NCI-H446 (cell line): Measurements from ENCODE around the gene ZSCAN5A.
"Not testable (repeated sequence)": the region's sequence is repeated elsewhere in the genome, so short reads cannot be mapped to it uniquely, and the experiment has no call there.

ENCODE experiments used
- DNase-seq, 2 experiments: peaks; one replicate each; lab custom pipeline; 2025; lab: John Stamatoyannopoulos, UW

The ZSCAN5A gene

GRCh38 chr19:56209091-56209490 is 105.5 kb downstream of the ZSCAN5A start:
- DNase-seq = no peak

- DNase-seq = not testable (repeated sequence)
These were observed 107.1 kb downstream of the ZSCAN5A start for GRCh38 chr19:56207581-56207980.

GRCh38 chr19:56201973-56202372 is 112.7 kb downstream of the ZSCAN5A start, which contains the start of gene ZSCAN5C:
Gene ZSCAN5C (plus strand): TSS chr19:56202273. CDS start chr19:56205914, 3,641 bp downstream.
- no peak for DNase-seq

- DNase-seq = no peak
These were observed 115.0 kb downstream of the ZSCAN5A start for GRCh38 chr19:56199687-56200086.

- DNase-seq = not testable (repeated sequence)
These were observed 117.0 kb downstream of the ZSCAN5A start, which contains the start of gene ZSCAN5B for GRCh38 chr19:56197646-56198045. Gene ZSCAN5B (minus strand): TSS chr19:56197783. CDS start chr19:56193052, 4,731 bp downstream.

- DNase-seq = no peak
These were observed 120.5 kb downstream of the ZSCAN5A start for GRCh38 chr19:56193981-56194640.

- DNase-seq = no peak
These were observed 122.9 kb downstream of the ZSCAN5A start for GRCh38 chr19:56191711-56192110.

GRCh38 chr19:56191115-56191514 is 123.5 kb downstream of the ZSCAN5A start:
- DNase-seq = no peak

- DNase-seq = no peak
These were observed 124.9 kb downstream of the ZSCAN5A start for GRCh38 chr19:56189785-56190184.

GRCh38 chr19:56177564-56178243 is 136.9 kb downstream of the ZSCAN5A start:
- no peak for DNase-seq

- DNase-seq = no peak
These were observed 137.8 kb downstream of the ZSCAN5A start for GRCh38 chr19:56176881-56177280.

- DNase-seq = not testable (repeated sequence)
These were observed 138.3 kb downstream of the ZSCAN5A start for GRCh38 chr19:56176310-56176709.

GRCh38 chr19:56175861-56176307 is 138.8 kb downstream of the ZSCAN5A start, which contains the start of gene GALP:
Gene GALP (plus strand): TSS chr19:56176008. CDS start chr19:56177109, 1,101 bp downstream.
- DNase-seq = not testable (repeated sequence)

- DNase-seq = no peak
These were observed 140.1 kb downstream of the ZSCAN5A start for GRCh38 chr19:56174550-56174949.

GRCh38 chr19:56174086-56174485 is 140.6 kb downstream of the ZSCAN5A start:
- DNase-seq = no peak
